WTC11 (cell line): Measurements from ENCODE around the gene PAF1. TPM values are rescaled to one million over a fixed set of nuclear protein-coding genes. Genes with fewer than 3 reads are reported as not detected.

Experiments used
- ATAC-seq: fragments of 200-7000 bp; cut with Tn5 transposase; 2 replicates; pipeline ENCODE4 v1.10.0; 2021; ENCODE audit warnings: mild to moderate bottlenecking, moderate library complexity
- CTCF ChIA-PET: fragments of 300-600 bp; sonication (Branson Sonifier 250); formaldehyde crosslinking; loops from one replicate; lab custom pipeline; 2021; ENCODE audit warnings: antibody characterized with exemption; lab: Charles Lee
- POLR2A ChIA-PET: fragments of 350-600 bp; sonication (Branson Sonifier 250); formaldehyde crosslinking; loops from one replicate; lab custom pipeline; 2021; ENCODE audit warnings: antibody characterized with exemption; lab: Charles Lee
- DNase-seq: peaks from one replicate; pipeline ENCODE4 v3.0.0; 2021; ENCODE audit warnings: low spot score
- H3K27ac Mint-ChIP-seq: 2 replicates; pipeline ENCODE4 v1.8.0; 2021; ENCODE audit warnings: mixed read lengths
- H3K27me3 Mint-ChIP-seq: 2 replicates; pipeline ENCODE4 v1.8.0; 2021; ENCODE audit warnings: low read depth, mild to moderate bottlenecking, moderate library complexity, mixed read lengths
- H3K36me3 Mint-ChIP-seq: 2 replicates; pipeline ENCODE4 v1.8.0; 2021; ENCODE audit warnings: mixed read lengths
- H3K4me1 Mint-ChIP-seq: 2 replicates; pipeline ENCODE4 v1.8.0; 2022; ENCODE audit warnings: mixed read lengths
- H3K4me3 Mint-ChIP-seq: 2 replicates; pipeline ENCODE4 v1.8.0; 2021; ENCODE audit warnings: mild to moderate bottlenecking, moderate library complexity, mixed read lengths
- H3K9me3 Mint-ChIP-seq: 2 replicates; pipeline ENCODE4 v1.8.0; 2021; ENCODE audit warnings: mixed read lengths
- ATF1 ChIP-seq: sonication (generic); formaldehyde crosslinking; IDR thresholded peaks from 2 replicates; pipeline ENCODE4 v1.8.1; 2023; ENCODE audit warnings: mild to moderate bottlenecking, moderate library complexity, missing genetic modification reagents
- ETV6 ChIP-seq: sonication (generic); formaldehyde crosslinking; IDR thresholded peaks from 2 replicates; pipeline ENCODE4 v1.8.1; 2022; ENCODE audit warnings: mild to moderate bottlenecking, missing genetic modification reagents
- FOXJ3 ChIP-seq: sonication (generic); formaldehyde crosslinking; IDR thresholded peaks from 2 replicates; pipeline ENCODE4 v1.9.0; 2021; ENCODE audit warnings: missing genetic modification reagents, mild to moderate bottlenecking, borderline replicate concordance
- FOXK1 ChIP-seq: sonication (generic); formaldehyde crosslinking; IDR thresholded peaks from 2 replicates; pipeline ENCODE4 v1.8.0; 2022; ENCODE audit warnings: mild to moderate bottlenecking, moderate library complexity, missing genetic modification reagents
- GRHL2 ChIP-seq: fragments of 250-450 bp; sonication (Bioruptor Pico); IDR thresholded peaks from 2 replicates; pipeline ENCODE4 v1.8.0; 2022; ENCODE audit warnings: mild to moderate bottlenecking, moderate library complexity; ENCODE audit not compliant: insufficient replicate concordance, severe bottlenecking
- GTF2I ChIP-seq: fragments of 250-450 bp; sonication (Bioruptor Pico); conservative IDR thresholded peaks from 2 replicates; pipeline ENCODE4 v1.4.0; 2021; ENCODE audit warnings: mild to moderate bottlenecking
- NFE2L1 ChIP-seq: sonication (generic); formaldehyde crosslinking; IDR thresholded peaks from 2 replicates; pipeline ENCODE4 v1.8.1; 2023; ENCODE audit warnings: missing genetic modification reagents
- NR2C2 ChIP-seq: sonication (generic); formaldehyde crosslinking; IDR thresholded peaks from 2 replicates; pipeline ENCODE4 v1.8.0; 2022; ENCODE audit warnings: mild to moderate bottlenecking, missing genetic modification reagents
- TEAD1 ChIP-seq: sonication (generic); formaldehyde crosslinking; IDR thresholded peaks from 2 replicates; pipeline ENCODE4 v1.8.0; 2022; ENCODE audit warnings: mild to moderate bottlenecking, missing genetic modification reagents
- ZNF396 ChIP-seq: fragments of 250-450 bp; sonication (Bioruptor Pico); IDR thresholded peaks from 2 replicates; pipeline ENCODE4 v1.8.0; 2021; ENCODE audit warnings: mild to moderate bottlenecking, moderate library complexity, borderline replicate concordance
- ZNF416 ChIP-seq: fragments of 250-450 bp; sonication (Bioruptor Pico); IDR thresholded peaks from 2 replicates; pipeline ENCODE4 v1.9.0; 2021; ENCODE audit warnings: mild to moderate bottlenecking, inconsistent platforms
- total RNA-seq: library from RNA; stranded (reverse); gene quantifications from 3 replicates; pipeline ENCODE4 v1.2.3, GENCODE V29; 2021
- TF ChIP-seq, protein P1 (sequence below): sonication (generic); formaldehyde crosslinking; IDR thresholded peaks from 2 replicates; pipeline ENCODE4 v1.8.1; 2023; ENCODE audit warnings: mild to moderate bottlenecking, moderate library complexity, missing genetic modification reagents
- TF ChIP-seq, protein P2 (sequence below): sonication (generic); formaldehyde crosslinking; IDR thresholded peaks from 2 replicates; pipeline ENCODE4 v1.8.1; 2022; ENCODE audit warnings: missing genetic modification reagents, borderline replicate concordance
- TF ChIP-seq, protein P3 (sequence below): sonication (generic); formaldehyde crosslinking; IDR thresholded peaks from 2 replicates; pipeline ENCODE4 v1.8.0; 2022; ENCODE audit warnings: missing genetic modification reagents
- TF ChIP-seq, protein P4 (sequence below): sonication (generic); formaldehyde crosslinking; IDR thresholded peaks from 2 replicates; pipeline ENCODE4 v1.8.1; 2022; ENCODE audit warnings: mild to moderate bottlenecking, moderate library complexity, missing genetic modification reagents
- TF ChIP-seq, protein P5 (sequence below): fragments of 250-450 bp; sonication (Bioruptor Pico); IDR thresholded peaks from 2 replicates; pipeline ENCODE4 v1.9.0; 2021; ENCODE audit warnings: moderate library complexity, mild to moderate bottlenecking, inconsistent platforms, borderline replicate concordance
- TF ChIP-seq, protein P6 (sequence below): sonication (generic); formaldehyde crosslinking; IDR thresholded peaks from 2 replicates; pipeline ENCODE4 v1.8.0; 2023; ENCODE audit warnings: mild to moderate bottlenecking, missing genetic modification reagents
- TF ChIP-seq, protein P7 (sequence below): sonication (generic); formaldehyde crosslinking; IDR thresholded peaks from 2 replicates; pipeline ENCODE4 v1.8.1; 2023; ENCODE audit warnings: mild to moderate bottlenecking, missing genetic modification reagents

The PAF1 gene
- total RNA-seq, 1 experiment from 2014 or later: 27.8 TPM

DNA sequence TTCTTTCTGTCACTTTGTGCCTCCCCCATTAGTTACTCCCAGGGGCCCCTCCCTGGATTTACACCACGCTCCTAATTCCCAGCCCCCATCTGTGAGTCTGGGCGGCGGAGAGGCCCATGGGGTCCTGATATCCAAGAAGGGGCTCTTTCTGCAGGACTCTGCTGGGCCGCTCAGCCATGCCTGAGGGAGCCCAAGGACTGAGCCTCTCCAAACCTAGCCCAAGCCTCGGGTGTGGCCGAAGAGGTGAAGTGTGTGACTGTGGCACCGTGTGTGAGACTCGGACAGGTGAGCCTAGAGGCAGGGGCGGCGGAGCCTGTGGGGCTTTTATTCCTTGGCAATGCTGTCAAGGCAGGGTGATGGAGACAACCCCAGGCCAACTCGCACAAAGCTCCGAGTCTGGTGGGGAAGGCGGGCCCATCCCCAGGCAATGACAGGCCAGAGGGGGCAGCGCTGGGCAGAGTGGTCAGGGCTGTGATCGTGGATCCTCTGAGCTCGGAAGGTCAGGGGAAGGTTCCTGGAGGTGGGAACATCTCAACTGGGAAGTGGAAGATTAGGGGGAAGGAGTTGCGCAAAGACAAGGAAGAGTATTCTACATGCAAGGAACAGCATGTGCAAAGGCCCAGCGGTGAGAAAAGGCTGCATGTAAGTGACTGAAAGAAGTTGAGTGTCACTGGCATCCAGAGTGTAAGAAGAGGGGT is 23.2 kb upstream of the PAF1 start:
- Mint-ChIP-seq H3K27me3 (no peaks in the 10 kb centered on the region), H3K27ac (peak overlapping the region; percentile 92), H3K4me1 (peaks cover 34% of the 10 kb centered on the region), H3K4me3 (peak overlapping the region; percentile 99), H3K36me3 (peaks cover 13% of the 10 kb centered on the region), H3K9me3 (no peaks in the 10 kb centered on the region)
- CTCF ChIA-PET: interaction anchor here (0.6 to 2.2 kb wide), 17 partner anchors 9 to 215 kb away, joined by 3 to 12 read pairs (median 4); partner anchors contain the start of genes MED29, PAF1, RPS16 and SAMD4B
- ATAC-seq (no peak), DNase-seq (no peak)
- TF ChIP-seq FOXK1 (CRISPR knock-in tag): 0 out of 2 replicates have a peak, but pooled peaks have one; percentile 20
- TF ChIP-seq, protein P1, sequence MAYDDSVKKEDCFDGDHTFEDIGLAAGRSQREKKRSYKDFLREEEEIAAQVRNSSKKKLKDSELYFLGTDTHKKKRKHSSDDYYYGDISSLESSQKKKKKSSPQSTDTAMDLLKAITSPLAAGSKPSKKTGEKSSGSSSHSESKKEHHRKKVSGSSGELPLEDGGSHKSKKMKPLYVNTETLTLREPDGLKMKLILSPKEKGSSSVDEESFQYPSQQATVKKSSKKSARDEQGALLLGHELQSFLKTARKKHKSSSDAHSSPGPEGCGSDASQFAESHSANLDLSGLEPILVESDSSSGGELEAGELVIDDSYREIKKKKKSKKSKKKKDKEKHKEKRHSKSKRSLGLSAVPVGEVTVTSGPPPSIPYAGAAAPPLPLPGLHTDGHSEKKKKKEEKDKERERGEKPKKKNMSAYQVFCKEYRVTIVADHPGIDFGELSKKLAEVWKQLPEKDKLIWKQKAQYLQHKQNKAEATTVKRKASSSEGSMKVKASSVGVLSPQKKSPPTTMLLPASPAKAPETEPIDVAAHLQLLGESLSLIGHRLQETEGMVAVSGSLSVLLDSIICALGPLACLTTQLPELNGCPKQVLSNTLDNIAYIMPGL (CRISPR knock-in tag): 0 out of 2 replicates have a peak, but pooled peaks have one; percentile 15
- TF ChIP-seq ZNF396 (CRISPR knock-in tag): no peak
- TF ChIP-seq GTF2I (CRISPR knock-in tag): 0 out of 2 replicates have a peak, but pooled peaks have one; percentile 11
- TF ChIP-seq NR2C2 (CRISPR knock-in tag): no peak
- 0 out of 2 replicates have a peak, but pooled peaks have one; percentile 44 for TF ChIP-seq ETV6 (CRISPR knock-in tag)
- POLR2A ChIA-PET: interaction anchor here (0.5 to 2.2 kb wide), 7 partner anchors 10 to 31 kb away, joined by 3 to 17 read pairs (median 3); partner anchors contain the start of genes MED29, PAF1, RPS16 and SUPT5H

DNA sequence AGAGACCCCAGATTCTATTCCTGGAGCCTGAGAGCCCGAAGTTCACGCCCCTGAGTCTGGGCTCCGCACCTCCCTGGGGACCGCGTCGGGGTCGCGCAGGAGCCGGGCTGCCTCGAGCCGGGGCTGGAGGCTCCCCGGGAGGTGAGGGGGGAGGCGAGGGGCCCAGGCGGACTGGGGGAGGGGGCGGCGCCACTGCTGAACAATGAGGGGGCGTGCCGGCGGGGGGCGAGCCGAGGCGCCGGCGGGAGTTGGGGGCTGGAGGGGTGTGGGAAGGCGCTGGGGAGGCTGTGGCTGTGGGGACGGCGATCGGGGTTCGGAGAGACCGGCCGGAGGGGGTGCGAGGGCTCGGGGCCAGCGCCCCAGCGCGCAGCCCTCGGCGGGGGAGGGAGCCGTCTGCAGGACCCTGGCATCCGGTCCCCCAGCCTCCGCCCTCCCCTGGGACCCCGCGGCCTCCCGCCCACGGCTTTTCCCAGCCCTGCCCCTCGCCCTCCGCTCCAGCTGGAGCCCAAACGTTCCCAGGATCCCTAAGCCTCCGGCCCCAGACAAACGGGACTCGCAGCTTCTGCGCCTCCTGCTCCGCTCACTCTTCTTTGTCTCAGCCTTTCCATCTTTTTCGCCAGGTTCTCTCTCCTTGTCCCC is 22.5 kb upstream of the PAF1 start:
- H3K36me3 Mint-ChIP-seq: peaks cover 13% of the 10 kb centered on the region
- peaks cover 40% of the 10 kb centered on the region for H3K4me1 Mint-ChIP-seq
- no peaks in the 10 kb centered on the region for H3K9me3 Mint-ChIP-seq
- TF ChIP-seq, protein P2, sequence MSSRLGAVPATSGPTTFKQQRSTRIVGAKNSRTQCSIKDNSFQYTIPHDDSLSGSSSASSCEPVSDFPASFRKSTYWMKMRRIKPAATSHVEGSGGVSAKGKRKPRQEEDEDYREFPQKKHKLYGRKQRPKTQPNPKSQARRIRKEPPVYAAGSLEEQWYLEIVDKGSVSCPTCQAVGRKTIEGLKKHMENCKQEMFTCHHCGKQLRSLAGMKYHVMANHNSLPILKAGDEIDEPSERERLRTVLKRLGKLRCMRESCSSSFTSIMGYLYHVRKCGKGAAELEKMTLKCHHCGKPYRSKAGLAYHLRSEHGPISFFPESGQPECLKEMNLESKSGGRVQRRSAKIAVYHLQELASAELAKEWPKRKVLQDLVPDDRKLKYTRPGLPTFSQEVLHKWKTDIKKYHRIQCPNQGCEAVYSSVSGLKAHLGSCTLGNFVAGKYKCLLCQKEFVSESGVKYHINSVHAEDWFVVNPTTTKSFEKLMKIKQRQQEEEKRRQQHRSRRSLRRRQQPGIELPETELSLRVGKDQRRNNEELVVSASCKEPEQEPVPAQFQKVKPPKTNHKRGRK (CRISPR knock-in tag): no peak
- TF ChIP-seq ZNF416 (CRISPR knock-in tag) (no peak), NFE2L1 (CRISPR knock-in tag) (no peak), TEAD1 (CRISPR knock-in tag) (peak; percentile 14; the same call in 1 of the 2 replicates), GRHL2 (CRISPR knock-in tag) (no peak), FOXJ3 (no peak), ATF1 (no peak)
- TF ChIP-seq, protein P3, sequence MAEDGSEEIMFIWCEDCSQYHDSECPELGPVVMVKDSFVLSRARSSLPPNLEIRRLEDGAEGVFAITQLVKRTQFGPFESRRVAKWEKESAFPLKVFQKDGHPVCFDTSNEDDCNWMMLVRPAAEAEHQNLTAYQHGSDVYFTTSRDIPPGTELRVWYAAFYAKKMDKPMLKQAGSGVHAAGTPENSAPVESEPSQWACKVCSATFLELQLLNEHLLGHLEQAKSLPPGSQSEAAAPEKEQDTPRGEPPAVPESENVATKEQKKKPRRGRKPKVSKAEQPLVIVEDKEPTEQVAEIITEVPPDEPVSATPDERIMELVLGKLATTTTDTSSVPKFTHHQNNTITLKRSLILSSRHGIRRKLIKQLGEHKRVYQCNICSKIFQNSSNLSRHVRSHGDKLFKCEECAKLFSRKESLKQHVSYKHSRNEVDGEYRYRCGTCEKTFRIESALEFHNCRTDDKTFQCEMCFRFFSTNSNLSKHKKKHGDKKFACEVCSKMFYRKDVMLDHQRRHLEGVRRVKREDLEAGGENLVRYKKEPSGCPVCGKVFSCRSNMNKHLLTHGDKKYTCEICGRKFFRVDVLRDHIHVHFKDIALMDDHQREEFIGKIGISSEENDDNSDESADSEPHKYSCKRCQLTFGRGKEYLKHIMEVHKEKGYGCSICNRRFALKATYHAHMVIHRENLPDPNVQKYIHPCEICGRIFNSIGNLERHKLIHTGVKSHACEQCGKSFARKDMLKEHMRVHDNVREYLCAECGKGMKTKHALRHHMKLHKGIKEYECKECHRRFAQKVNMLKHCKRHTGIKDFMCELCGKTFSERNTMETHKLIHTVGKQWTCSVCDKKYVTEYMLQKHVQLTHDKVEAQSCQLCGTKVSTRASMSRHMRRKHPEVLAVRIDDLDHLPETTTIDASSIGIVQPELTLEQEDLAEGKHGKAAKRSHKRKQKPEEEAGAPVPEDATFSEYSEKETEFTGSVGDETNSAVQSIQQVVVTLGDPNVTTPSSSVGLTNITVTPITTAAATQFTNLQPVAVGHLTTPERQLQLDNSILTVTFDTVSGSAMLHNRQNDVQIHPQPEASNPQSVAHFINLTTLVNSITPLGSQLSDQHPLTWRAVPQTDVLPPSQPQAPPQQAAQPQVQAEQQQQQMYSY (CRISPR knock-in tag): no peak
- TF ChIP-seq, protein P4, sequence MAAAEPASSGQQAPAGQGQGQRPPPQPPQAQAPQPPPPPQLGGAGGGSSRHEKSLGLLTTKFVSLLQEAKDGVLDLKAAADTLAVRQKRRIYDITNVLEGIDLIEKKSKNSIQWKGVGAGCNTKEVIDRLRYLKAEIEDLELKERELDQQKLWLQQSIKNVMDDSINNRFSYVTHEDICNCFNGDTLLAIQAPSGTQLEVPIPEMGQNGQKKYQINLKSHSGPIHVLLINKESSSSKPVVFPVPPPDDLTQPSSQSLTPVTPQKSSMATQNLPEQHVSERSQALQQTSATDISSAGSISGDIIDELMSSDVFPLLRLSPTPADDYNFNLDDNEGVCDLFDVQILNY (CRISPR knock-in tag): no peak
- TF ChIP-seq, protein P5, sequence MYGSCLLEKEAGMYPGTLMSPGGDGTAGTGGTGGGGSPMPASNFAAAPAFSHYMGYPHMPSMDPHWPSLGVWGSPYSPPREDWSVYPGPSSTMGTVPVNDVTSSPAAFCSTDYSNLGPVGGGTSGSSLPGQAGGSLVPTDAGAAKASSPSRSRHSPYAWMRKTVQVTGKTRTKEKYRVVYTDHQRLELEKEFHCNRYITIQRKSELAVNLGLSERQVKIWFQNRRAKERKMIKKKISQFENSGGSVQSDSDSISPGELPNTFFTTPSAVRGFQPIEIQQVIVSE (CRISPR knock-in tag): no peak
- TF ChIP-seq, protein P6, sequence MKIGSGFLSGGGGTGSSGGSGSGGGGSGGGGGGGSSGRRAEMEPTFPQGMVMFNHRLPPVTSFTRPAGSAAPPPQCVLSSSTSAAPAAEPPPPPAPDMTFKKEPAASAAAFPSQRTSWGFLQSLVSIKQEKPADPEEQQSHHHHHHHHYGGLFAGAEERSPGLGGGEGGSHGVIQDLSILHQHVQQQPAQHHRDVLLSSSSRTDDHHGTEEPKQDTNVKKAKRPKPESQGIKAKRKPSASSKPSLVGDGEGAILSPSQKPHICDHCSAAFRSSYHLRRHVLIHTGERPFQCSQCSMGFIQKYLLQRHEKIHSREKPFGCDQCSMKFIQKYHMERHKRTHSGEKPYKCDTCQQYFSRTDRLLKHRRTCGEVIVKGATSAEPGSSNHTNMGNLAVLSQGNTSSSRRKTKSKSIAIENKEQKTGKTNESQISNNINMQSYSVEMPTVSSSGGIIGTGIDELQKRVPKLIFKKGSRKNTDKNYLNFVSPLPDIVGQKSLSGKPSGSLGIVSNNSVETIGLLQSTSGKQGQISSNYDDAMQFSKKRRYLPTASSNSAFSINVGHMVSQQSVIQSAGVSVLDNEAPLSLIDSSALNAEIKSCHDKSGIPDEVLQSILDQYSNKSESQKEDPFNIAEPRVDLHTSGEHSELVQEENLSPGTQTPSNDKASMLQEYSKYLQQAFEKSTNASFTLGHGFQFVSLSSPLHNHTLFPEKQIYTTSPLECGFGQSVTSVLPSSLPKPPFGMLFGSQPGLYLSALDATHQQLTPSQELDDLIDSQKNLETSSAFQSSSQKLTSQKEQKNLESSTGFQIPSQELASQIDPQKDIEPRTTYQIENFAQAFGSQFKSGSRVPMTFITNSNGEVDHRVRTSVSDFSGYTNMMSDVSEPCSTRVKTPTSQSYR (CRISPR knock-in tag): no peak
- TF ChIP-seq, protein P7, sequence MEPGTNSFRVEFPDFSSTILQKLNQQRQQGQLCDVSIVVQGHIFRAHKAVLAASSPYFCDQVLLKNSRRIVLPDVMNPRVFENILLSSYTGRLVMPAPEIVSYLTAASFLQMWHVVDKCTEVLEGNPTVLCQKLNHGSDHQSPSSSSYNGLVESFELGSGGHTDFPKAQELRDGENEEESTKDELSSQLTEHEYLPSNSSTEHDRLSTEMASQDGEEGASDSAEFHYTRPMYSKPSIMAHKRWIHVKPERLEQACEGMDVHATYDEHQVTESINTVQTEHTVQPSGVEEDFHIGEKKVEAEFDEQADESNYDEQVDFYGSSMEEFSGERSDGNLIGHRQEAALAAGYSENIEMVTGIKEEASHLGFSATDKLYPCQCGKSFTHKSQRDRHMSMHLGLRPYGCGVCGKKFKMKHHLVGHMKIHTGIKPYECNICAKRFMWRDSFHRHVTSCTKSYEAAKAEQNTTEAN (CRISPR knock-in tag): no peak

More for the DNA sequence above, 22.5 kb upstream of the PAF1 start:
- H3K27me3 Mint-ChIP-seq: no peaks in the 10 kb centered on the region
- DNase-seq: peak; percentile 65
- no peak for ATAC-seq
- CTCF ChIA-PET: interaction anchor here (0.6 to 2.2 kb wide), 15 partner anchors 9 to 138 kb away, joined by 3 to 12 read pairs (median 4); partner anchors contain the start of genes RPS16, SAMD4B and SUPT5H
- peak overlapping the region; percentile 99 for H3K4me3 Mint-ChIP-seq
- POLR2A ChIA-PET: interaction anchor here (0.9 to 2.2 kb wide), 5 partner anchors 10 to 32 kb away, joined by 3 to 17 read pairs (median 3); partner anchors contain the start of genes MED29, PAF1, RPS16 and SUPT5H
- H3K27ac Mint-ChIP-seq: peak overlapping the region; percentile 92
